GM23248 (cell line): ENCODE measurements around the gene TWNK. TPM values are rescaled to one million over a fixed set of nuclear protein-coding genes. Genes with fewer than 3 reads are reported as not detected.
A peak's percentile ranks its signal among the peaks of the same experiment; 100 is the strongest.

Experiments used
- DNase-seq: peaks from one replicate; pipeline ENCODE4 v3.0.0-alpha.2; 2015
- H2AFZ ChIP-seq: fragments of 200-600 bp; sonication (generic); 2 replicates; pipeline ENCODE4 v1.6.1; 2016; ENCODE audit warnings: antibody characterized with exemption
- H3F3A ChIP-seq: fragments of 200-600 bp; sonication (generic); 2 replicates; pipeline ENCODE4 v1.6.1; 2016; ENCODE audit warnings: mild to moderate bottlenecking, antibody characterized with exemption, mixed run types; ENCODE audit not compliant: insufficient read depth
- H3K27ac ChIP-seq: fragments of 200-600 bp; sonication (generic); 2 replicates; pipeline ENCODE4 v1.5.1; 2016; ENCODE audit warnings: mild to moderate bottlenecking
- H3K27me3 ChIP-seq: fragments of 200-600 bp; sonication (generic); replicated peaks from 2 replicates; pipeline ENCODE4 v1.6.1; 2016; ENCODE audit warnings: mild to moderate bottlenecking; ENCODE audit not compliant: insufficient read depth
- H3K36me3 ChIP-seq: fragments of 200-600 bp; sonication (generic); 2 replicates; pipeline ENCODE4 v1.6.1; 2016; ENCODE audit warnings: low read depth, mild to moderate bottlenecking
- H3K4me1 ChIP-seq: fragments of 200-600 bp; sonication (generic); 2 replicates; pipeline ENCODE4 v1.6.1; 2016; ENCODE audit warnings: mild to moderate bottlenecking; ENCODE audit not compliant: insufficient read depth
- H3K4me2 ChIP-seq: fragments of 200-600 bp; sonication (generic); one replicate; pipeline ENCODE4 v1.6.1; 2016; ENCODE audit warnings: mild to moderate bottlenecking; ENCODE audit not compliant: unreplicated experiment
- H3K4me3 ChIP-seq: fragments of 200-600 bp; sonication (generic); 2 replicates; pipeline ENCODE4 v1.5.1; 2016; ENCODE audit warnings: mild to moderate bottlenecking
- H3K79me2 ChIP-seq: fragments of 200-600 bp; sonication (generic); 2 replicates; pipeline ENCODE4 v1.6.1; 2016; ENCODE audit warnings: mild to moderate bottlenecking; ENCODE audit not compliant: insufficient read depth
- H3K9ac ChIP-seq: fragments of 200-600 bp; sonication (generic); 2 replicates; pipeline ENCODE4 v1.6.1; 2016; ENCODE audit warnings: mild to moderate bottlenecking
- H3K9me2 ChIP-seq: fragments of 200-600 bp; sonication (generic); 2 replicates; pipeline ENCODE4 v1.6.1; 2016; ENCODE audit warnings: mixed run types, mild to moderate bottlenecking, moderate library complexity; ENCODE audit not compliant: insufficient read depth
- H3K9me3 ChIP-seq: fragments of 200-600 bp; sonication (generic); one replicate; pipeline ENCODE4 v1.6.1; 2017; ENCODE audit warnings: low read depth
- H4K20me1 ChIP-seq: fragments of 200-600 bp; sonication (generic); 2 replicates; pipeline ENCODE4 v1.6.0; 2016; ENCODE audit not compliant: insufficient read depth
- EZH2 ChIP-seq: fragments of 200-600 bp; sonication (generic); IDR thresholded peaks from 2 replicates; pipeline ENCODE4 v1.6.1; 2018; ENCODE audit warnings: antibody characterized with exemption, mild to moderate bottlenecking; ENCODE audit not compliant: insufficient read depth, poor library complexity, severe bottlenecking
- EZH2phosphoT487 ChIP-seq: fragments of 200-600 bp; sonication (generic); IDR thresholded peaks from 2 replicates; pipeline ENCODE4 v1.6.1; 2018; ENCODE audit warnings: antibody characterized with exemption, moderate library complexity, mild to moderate bottlenecking, low read depth; ENCODE audit not compliant: insufficient read depth
- WGBS, 2 experiments: methylation state at CpG; one replicate each; pipeline ENCODE4 v1.1.6; 2015 to 2017; ENCODE audit warnings: low lambda C conversion rate in 2 of 2, low coverage in 1 of 2; ENCODE audit errors: missing lambda C conversion rate in 2 of 2; 5-methylcytosine and 5-hydroxymethylcytosine counted together
- in situ Hi-C: fragments of 300-500 bp; cut with MboI; formaldehyde crosslinking; loops from 2 replicates; pipeline ENCODE4 v1.15.0; 2020
- polyA plus RNA-seq: library from polyadenylated mRNA; unstranded; fragments of >200 nt; fragmentation: Nextera tagmentation; extraction: Ambion mirVana; gene quantifications from 2 replicates; pipeline ENCODE4 v1.2.1, GENCODE V29; 2016
- total RNA-seq: library from RNA; depleted of rRNA; stranded (reverse); fragments of >200 nt; shearing (Covaris generic); gene quantifications from 2 replicates; pipeline ENCODE4 v1.2.3, GENCODE V29; 2014

The TWNK gene
- total and polyA plus RNA-seq, 2 experiments from 2014 or later: 4.4 TPM

GRCh38 chr10:101029520-101030295 lies 42.4 kb downstream of the TWNK start:
- no peaks in the 10 kb centered on the region for H3K27me3 ChIP-seq
- TF ChIP-seq EZH2phosphoT487 (no peak), EZH2 (no peak)
- H3K27ac ChIP-seq: no peak overlapping the region
- H3K9me3 ChIP-seq: no peaks in the 10 kb centered on the region
- no peak overlapping the region for H3K4me3 ChIP-seq
- H3K36me3 ChIP-seq: peaks cover 2% of the 10 kb centered on the region; the same call in 1 of the 2 replicates
- H3K9me2 ChIP-seq: no peaks in the 10 kb centered on the region
- H3K9ac ChIP-seq: no peak overlapping the region
- H3K4me1 ChIP-seq: peaks cover 12% of the 10 kb centered on the region
- no peaks in the 10 kb centered on the region for H4K20me1 ChIP-seq
- no peak overlapping the region for H3K4me2 ChIP-seq
- peaks cover 18% of the 10 kb centered on the region for H3K79me2 ChIP-seq
- H2AFZ ChIP-seq: no peak overlapping the region
- 72 to 78% methylated on average over 22 to 27 of the region's 27 CpGs for WGBS, 2 experiments
- peaks cover 10% of the 10 kb centered on the region; the same call in 1 of the 2 replicates for H3F3A ChIP-seq
- peak; percentile 36 for DNase-seq
- in situ Hi-C loops: no loop called here

GRCh38 chr10:101030496-101031127 lies 43.3 kb downstream of the TWNK start:
- 19 to 22% methylated on average over 17 to 25 of the region's 25 CpGs for WGBS, 2 experiments
- DNase-seq: no peak
- no peaks in the 10 kb centered on the region for H3K27me3 ChIP-seq
- H2AFZ ChIP-seq: peak overlapping the region; percentile 84
- peaks cover 10% of the 10 kb centered on the region; the same call in 1 of the 2 replicates for H3F3A ChIP-seq
- in situ Hi-C loops: no loop called here
- no peak for TF ChIP-seq EZH2phosphoT487
- no peak for TF ChIP-seq EZH2
- H3K27ac ChIP-seq: no peak overlapping the region
- peak overlapping the region; percentile 97; the same call in 1 of the 2 replicates for H3K9ac ChIP-seq
- H3K4me2 ChIP-seq: peak overlapping the region; percentile 96
- no peaks in the 10 kb centered on the region for H3K9me3 ChIP-seq
- no peaks in the 10 kb centered on the region for H4K20me1 ChIP-seq
- H3K9me2 ChIP-seq: no peaks in the 10 kb centered on the region
- H3K36me3 ChIP-seq: peaks cover 11% of the 10 kb centered on the region
- H3K79me2 ChIP-seq: peaks cover 27% of the 10 kb centered on the region
- H3K4me1 ChIP-seq: peaks cover 12% of the 10 kb centered on the region
- H3K4me3 ChIP-seq: peak overlapping the region; percentile 82

- DNase-seq: peak; percentile 94
- peaks cover 12% of the 10 kb centered on the region for H3K4me1 ChIP-seq
- TF ChIP-seq EZH2phosphoT487 (no peak), EZH2 (no peak)
- peaks cover 16% of the 10 kb centered on the region for H3K36me3 ChIP-seq
- H3F3A ChIP-seq: peaks cover 10% of the 10 kb centered on the region; the same call in 1 of the 2 replicates
- 1% methylated on average over 38 of the region's 38 CpGs for WGBS, 2 experiments
- H3K79me2 ChIP-seq: peaks cover 34% of the 10 kb centered on the region
- H3K9ac ChIP-seq: peak within 1 kb of the TSS; percentile 97
- no peaks in the 10 kb centered on the region for H3K9me3 ChIP-seq
- peak within 1 kb of the TSS; percentile 82 for H3K4me3 ChIP-seq
- H3K27me3 ChIP-seq: no peaks in the 10 kb centered on the region
- H3K27ac ChIP-seq: peak within 1 kb of the TSS; percentile 99
- H2AFZ ChIP-seq: peak within 1 kb of the TSS; percentile 84
- H4K20me1 ChIP-seq: no peaks in the 10 kb centered on the region
- H3K4me2 ChIP-seq: peak within 1 kb of the TSS; percentile 96
- in situ Hi-C loops: no loop called here
- H3K9me2 ChIP-seq: no peaks in the 10 kb centered on the region
Observed at GRCh38 chr10:101031128-101031795, 43.9 kb downstream of the TWNK start, which contains the start of the genes PDZD7 and SFXN3. Gene PDZD7 (minus strand): TSS chr10:101031129. CDS start chr10:101030219, 910 bp downstream. Gene SFXN3 (plus strand): TSS chr10:101031234. CDS start chr10:101034695, 3,461 bp downstream.
